VCaP (cell line): Measurements from ENCODE around the gene DCBLD1.
"Not testable (repeated sequence)": the region's sequence is repeated elsewhere in the genome, so short reads cannot be mapped to it uniquely, and the experiment has no call there.

Experiments
- H3K27ac ChIP-seq: fragments of 450-650 bp; 2 replicates; pipeline ENCODE4 v1.5.1; 2017
- CTCF ChIP-seq: fragments of 450-650 bp; conservative IDR thresholded peaks from 2 replicates; pipeline ENCODE4 v1.5.1; 2017; ENCODE audit warnings: mild to moderate bottlenecking, moderate library complexity

DCBLD1 gene

GRCh38 chr6:117509021-117509420 is 26.5 kb downstream of the DCBLD1 start:
- no peak for TF ChIP-seq CTCF
- no peak overlapping the region for H3K27ac ChIP-seq

GRCh38 chr6:117512056-117512828 is 29.8 kb downstream of the DCBLD1 start:
- no peak for TF ChIP-seq CTCF

GRCh38 chr6:117512987-117513573 is 30.6 kb downstream of the DCBLD1 start:
- no peak for TF ChIP-seq CTCF
- H3K27ac ChIP-seq: no peak overlapping the region

More at GRCh38 chr6:117512056-117512828, 29.8 kb downstream of the DCBLD1 start:
- no peak overlapping the region for H3K27ac ChIP-seq

GRCh38 chr6:117513778-117514365 is 31.4 kb downstream of the DCBLD1 start:
- TF ChIP-seq CTCF: no peak
- no peak overlapping the region for H3K27ac ChIP-seq

GRCh38 chr6:117514655-117515054 is 32.2 kb downstream of the DCBLD1 start:
- TF ChIP-seq CTCF: no peak
- no peak overlapping the region for H3K27ac ChIP-seq

GRCh38 chr6:117515326-117515725 is 32.9 kb downstream of the DCBLD1 start:
- H3K27ac ChIP-seq: no peak overlapping the region
- no peak for TF ChIP-seq CTCF

- H3K27ac ChIP-seq: not testable (repeated sequence)
Observed at GRCh38 chr6:117517995-117518394, 35.5 kb downstream of the DCBLD1 start.

- TF ChIP-seq CTCF: no peak
- H3K27ac ChIP-seq: no peak overlapping the region
Observed at GRCh38 chr6:117518870-117519269, 36.4 kb downstream of the DCBLD1 start.
